AG08395 (cell line): ENCODE results near the gene OR5H6.
"Not testable (repeated sequence)": the region's sequence is repeated elsewhere in the genome, so short reads cannot be mapped to it uniquely, and the experiment has no call there.

Experiments used
- DNase-seq: peaks from one replicate; pipeline ENCODE4 v3.0.0; 2012; ENCODE audit warnings: mixed read lengths, low spot score

Gene OR5H6

GRCh38 chr3:98263944-98264343 is at the start of gene OR5H6:
OR5H6 (plus strand) TSS chr3:98264244; CDS start chr3:98264333, 89 bp downstream.
- no peak for DNase-seq

DNA sequence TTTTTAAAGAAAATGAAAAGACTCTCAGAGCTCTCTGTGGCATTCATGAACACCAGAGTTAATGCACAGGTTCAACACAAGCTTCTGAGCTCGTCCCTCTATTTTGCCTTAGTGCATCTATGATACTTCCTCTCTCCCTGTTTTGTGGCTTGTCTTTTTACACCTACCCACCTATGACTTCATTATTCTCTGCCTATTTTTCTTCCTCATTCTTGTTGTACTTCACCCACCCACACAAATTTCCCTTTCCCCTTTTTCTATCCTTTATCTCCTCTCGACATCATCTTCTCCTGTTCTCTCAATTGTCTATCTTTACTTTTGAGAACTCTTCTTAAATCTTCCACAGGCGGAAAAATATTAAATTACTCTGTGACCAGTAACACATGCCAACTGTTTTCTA is 49.0 kb upstream of the OR5H6 start:
- DNase-seq, result no peak

GRCh38 chr3:98223907-98224672 is 40.0 kb upstream of the OR5H6 start:
- DNase-seq, result no peak

DNA sequence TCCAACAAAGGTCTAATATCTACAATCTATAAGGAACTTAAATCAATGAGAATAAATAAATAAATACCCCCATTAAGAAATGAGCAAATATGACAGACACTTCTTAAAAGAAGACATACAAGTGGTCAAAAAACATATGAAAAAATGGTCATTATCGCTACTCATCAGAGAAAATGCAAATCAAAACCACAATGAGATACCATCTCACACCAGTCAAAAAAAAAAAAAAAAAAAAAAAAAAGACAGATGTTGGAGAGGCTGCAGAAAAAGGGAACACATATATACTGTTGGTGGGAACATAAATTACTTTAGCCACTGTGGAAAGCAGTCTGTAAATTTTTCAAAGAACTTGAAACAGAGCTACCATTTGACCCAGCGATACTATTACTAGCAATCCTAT is 31.6 kb upstream of the OR5H6 start:
- no peak for DNase-seq

- no peak for DNase-seq
Observed at GRCh38 chr3:98233468-98233867, 30.6 kb upstream of the OR5H6 start.

GRCh38 chr3:98240131-98240530 is 23.9 kb upstream of the OR5H6 start:
- no peak for DNase-seq

DNA sequence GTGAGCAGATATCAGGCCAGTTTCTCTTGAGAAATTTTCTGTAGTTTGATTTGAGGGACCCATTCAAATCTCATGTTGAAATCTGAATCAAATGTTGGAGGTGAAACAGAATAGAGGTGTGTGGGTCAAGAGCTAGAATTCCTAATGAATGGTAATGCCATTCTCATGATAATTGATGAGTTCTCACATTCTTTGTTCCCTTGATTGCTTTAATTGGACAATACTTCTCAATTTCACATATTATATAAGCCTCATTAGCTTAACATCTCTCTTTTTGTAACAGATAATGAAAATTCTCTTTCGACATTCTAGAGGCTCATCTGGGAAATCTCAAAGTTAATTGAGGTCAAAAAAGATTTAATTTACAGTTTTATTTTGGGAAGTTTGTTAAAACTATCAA is 21.9 kb upstream of the OR5H6 start:
- no peak for DNase-seq

DNA sequence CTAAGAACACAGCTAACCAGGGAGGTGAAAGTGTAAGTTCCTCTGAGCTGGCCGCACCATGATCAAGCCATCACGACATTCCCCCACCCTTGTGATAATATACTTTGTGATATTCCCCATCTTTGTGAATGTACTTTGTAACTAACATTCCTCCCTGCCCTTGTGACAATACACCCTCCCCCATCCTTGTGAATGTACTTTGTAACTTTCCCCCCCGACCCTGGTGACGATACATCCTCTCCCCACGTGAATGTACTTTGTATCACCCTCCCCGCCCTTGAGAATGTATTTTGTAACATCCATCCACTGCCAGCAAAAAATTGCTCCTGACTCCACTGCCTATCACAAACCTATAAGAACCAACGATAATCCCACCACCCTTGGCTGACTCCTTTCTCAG is 20.2 kb upstream of the OR5H6 start:
- no peak for DNase-seq

DNA sequence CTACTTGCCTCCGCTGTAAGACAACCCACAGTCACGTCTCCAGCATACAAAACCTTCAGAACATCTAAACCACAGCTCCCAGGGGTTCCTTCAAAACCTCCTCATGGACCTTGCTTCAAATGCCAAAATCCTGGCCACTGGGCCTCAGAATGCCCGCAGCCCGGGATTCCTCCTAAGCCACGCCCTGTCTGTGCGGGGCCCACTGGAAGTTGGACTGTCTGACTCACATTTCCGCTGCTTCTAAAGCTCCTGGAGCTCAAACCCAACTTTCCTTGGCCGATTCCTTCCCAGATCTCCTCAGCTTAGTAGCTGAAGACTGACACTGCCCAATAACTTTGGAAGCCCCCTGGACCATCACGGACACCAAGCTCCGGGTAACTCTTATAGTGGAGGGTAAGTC is 17.9 kb upstream of the OR5H6 start:
- no peak for DNase-seq

- DNase-seq, result not testable (repeated sequence)
Observed at GRCh38 chr3:98256026-98256425, 8.0 kb upstream of the OR5H6 start.

DNA sequence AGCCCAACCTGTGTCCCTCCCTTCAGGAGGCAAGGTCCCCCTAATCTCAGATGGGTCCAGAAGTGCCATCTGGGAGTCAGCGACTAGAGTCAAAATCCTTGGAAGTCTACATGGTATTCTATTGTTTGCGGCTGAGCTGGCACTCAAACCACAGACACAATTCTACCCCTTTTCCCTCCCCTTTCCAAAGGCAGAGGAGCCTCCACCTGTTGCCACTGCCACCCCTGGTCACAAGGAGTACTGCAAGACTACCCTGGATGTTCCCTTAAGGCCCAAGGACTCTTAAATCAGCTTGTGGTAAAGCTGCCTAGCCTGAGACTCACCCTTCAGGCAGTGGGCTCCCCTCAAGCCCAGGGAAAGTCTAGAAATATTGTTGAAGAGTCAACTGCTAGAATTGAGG is 4.3 kb upstream of the OR5H6 start:
- no peak for DNase-seq

DNA sequence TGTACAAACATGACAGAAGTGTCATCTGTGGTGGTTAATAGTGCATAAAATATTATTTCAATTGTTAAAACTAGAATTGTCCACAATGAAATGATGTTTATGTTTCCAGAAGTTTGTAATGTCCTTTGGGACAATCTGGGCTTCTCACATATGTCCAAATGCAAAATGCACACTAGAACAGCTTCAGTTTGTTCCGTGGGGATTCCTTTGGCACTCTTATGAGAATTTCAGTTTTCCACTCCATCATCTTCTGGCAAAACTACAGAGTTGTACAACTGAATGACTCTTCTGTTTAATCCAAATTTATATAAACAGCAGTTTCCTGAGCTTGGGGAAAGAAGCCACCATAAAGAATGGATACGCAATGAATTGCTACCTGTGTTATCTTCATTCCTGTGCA is 2.0 kb upstream of the OR5H6 start:
- DNase-seq, result no peak

DNA sequence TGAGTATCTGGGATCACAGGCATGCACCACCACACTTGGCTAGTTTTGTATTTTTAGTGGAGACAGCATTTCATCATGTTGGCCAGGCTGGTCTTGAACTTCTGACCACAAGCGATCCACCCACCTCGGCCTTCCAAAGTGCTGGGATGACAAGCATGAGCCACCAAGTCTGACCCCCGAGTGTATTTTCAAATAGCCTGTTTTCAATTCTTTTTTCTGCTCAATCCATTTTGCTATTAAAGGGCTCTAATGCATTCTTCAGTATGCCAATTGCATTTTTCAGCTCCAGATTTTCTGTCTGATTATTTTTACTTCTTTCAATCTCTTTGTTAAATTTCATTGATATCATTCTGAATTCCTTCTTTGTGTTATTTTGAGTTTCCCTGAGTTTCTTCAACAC is 5.8 kb downstream of the OR5H6 start:
- DNase-seq, result no peak

DNA sequence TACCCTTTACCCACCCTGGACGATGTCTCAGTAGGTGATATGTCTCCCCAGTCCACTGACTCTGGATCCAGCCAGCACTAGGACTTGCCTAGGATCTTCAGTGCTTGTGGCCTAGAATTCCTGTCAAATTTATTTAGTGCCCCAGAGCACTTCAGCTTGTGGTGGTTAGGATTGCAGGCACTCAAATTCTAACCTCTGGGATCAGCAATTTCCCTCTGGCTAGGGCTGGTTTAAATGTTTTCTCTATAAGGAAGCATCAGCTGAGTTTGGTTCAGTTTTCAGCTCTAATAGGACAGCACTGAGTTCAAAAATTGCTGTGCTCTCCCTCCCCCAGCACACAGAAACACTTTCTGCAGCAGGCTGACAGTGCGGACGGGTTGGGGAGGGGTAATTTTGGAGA is 8.1 kb downstream of the OR5H6 start:
- no peak for DNase-seq

DNA sequence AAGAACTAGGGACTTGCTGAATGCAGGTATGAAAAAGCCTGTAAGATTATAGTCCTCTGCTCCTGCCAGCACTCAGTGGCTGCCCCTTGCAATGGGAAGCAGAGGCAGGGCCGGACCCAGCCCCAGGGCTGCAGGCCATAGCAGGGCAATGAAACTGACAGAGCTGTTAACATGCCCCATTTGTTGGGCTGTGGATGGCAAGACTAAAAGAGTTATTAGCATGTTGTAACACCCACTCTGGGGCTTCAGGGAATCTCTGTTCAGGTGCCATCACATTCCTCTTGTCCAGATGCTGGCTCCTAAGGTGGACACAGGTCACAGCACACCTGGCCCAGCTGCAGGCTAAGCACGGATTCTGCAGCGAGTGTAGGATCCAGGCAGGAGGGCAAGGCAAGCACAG is 10.9 kb downstream of the OR5H6 start:
- no peak for DNase-seq

DNA sequence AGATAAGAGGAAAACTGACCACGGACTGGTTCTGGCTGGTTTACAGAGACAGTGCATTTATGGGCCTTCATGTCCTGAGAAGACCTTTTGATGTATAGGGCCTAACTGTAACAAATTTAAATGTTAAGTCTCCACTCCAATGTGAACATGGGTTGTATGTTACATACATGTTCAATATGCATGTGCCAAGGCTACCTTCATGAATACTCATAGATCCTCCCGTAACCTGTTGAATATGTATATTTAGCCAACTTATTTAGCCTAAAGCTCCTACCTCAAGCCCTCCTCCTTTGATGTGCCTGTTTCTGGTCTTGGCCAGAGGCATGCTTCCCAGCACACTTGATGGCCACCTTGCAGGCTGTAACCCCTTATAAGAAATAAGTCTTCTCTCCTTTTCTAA is 18.2 kb downstream of the OR5H6 start, which contains the start of gene OR5H2:
Gene OR5H2 (plus strand): TSS at position 301 of the 400 bp plus-strand sequence. CDS start 398 bp downstream, outside the sequence.
- DNase-seq, result no peak

GRCh38 chr3:98290916-98291315 is 26.9 kb downstream of the OR5H6 start:
- no peak for DNase-seq

GRCh38 chr3:98291332-98291957 is 27.4 kb downstream of the OR5H6 start:
- DNase-seq, result no peak
